HCT116 (cell line): ENCODE data around the gene WNT11. TPM values are rescaled to one million over a fixed set of nuclear protein-coding genes. Genes with fewer than 3 reads are reported as not detected.

Experiments
- ATAC-seq: fragments of 200-7000 bp; cut with Tn5 transposase; 2 replicates; pipeline ENCODE4 v1.9.1; 2020; ENCODE audit warnings: mild to moderate bottlenecking, moderate library complexity
- Bru-seq: library from RNA; stranded (reverse); fragments of 400-500 nt; gene quantifications from one replicate; lab custom pipeline; 2021; lab: Mats Ljungman, UMichigan
- BruChase-seq, 2 experiments: library from RNA; stranded (reverse); fragments of 400-500 nt; gene quantifications; one replicate each; lab custom pipeline; 2021; lab: Mats Ljungman, UMichigan
- BruUV-seq: library from RNA; stranded (reverse); fragments of 400-500 nt; replicated peaks from 2 replicates; lab custom pipeline; 2021; lab: Mats Ljungman, UMichigan
- CTCF ChIA-PET: fragments of 300-600 bp; sonication (Branson Sonifier 250); formaldehyde crosslinking; loops from one replicate; lab custom pipeline; 2021; ENCODE audit warnings: antibody characterized with exemption; lab: Charles Lee
- POLR2A ChIA-PET: fragments of 300-600, 350-600 bp; sonication (Branson Sonifier 250); formaldehyde crosslinking; loops from one replicate; lab custom pipeline; 2021; ENCODE audit warnings: antibody characterized with exemption; lab: Charles Lee
- RAD21 ChIA-PET, 2 experiments: fragments of 300-600 bp; sonication (Branson Sonifier 250); formaldehyde crosslinking; loops; one replicate each; lab custom pipeline; 2023; ENCODE audit warnings: low total read pairs in 2 of 2; ENCODE audit not compliant: uncharacterized antibody in 2 of 2, unreplicated experiment in 2 of 2, low non-redundant PET in 1 of 2; lab: Charles Lee
- DNase-seq: peaks from one replicate; pipeline ENCODE4 v3.0.0-alpha.2; 2010; ENCODE audit warnings: low read depth, low spot score
- H2AFZ ChIP-seq: fragments of 200-600 bp; shearing (Covaris generic), sonication (generic); 2 replicates; pipeline ENCODE4 v1.6.1; 2017; ENCODE audit warnings: low read depth, mixed run types, mixed read lengths, antibody characterized with exemption, low read length; ENCODE audit not compliant: poor library complexity, severe bottlenecking
- H3K27ac ChIP-seq: 2 replicates; pipeline ENCODE4 v1.5.1; 2012; ENCODE audit warnings: low read depth, low read length
- H3K27me3 ChIP-seq: fragments of 200-600 bp; sonication (generic); 2 replicates; pipeline ENCODE4 v1.6.1; 2016; ENCODE audit warnings: mixed run types, low read length, mixed read lengths; ENCODE audit not compliant: insufficient read depth
- H3K36me3 ChIP-seq, 2 experiments: fragments of 200-500 bp in 1 of 2; fragments of 200-600 bp in 1 of 2; sonication (Bioruptor generic) in 1 of 2; sonication (generic) in 1 of 2; 2 replicates each; pipeline versions ENCODE4 v1.5.1 to v1.6.1; 2014 to 2016; ENCODE audit warnings: low read length in 2 of 2, inconsistent platforms in 1 of 2, mixed read lengths in 1 of 2, mixed run types in 1 of 2; ENCODE audit not compliant: insufficient read depth in 2 of 2, control insufficient read depth in 1 of 2
- H3K4me1 ChIP-seq, 2 experiments: fragments of 200-600 bp in 1 of 2; sonication (generic) in 1 of 2; 2 replicates each; pipeline versions ENCODE4 v1.5.1 to v1.6.1; 2012 to 2017; ENCODE audit warnings: low read length in 2 of 2, inconsistent platforms in 1 of 2, mild to moderate bottlenecking in 1 of 2, mixed read lengths in 1 of 2, mixed run types in 1 of 2, moderate library complexity in 1 of 2; ENCODE audit not compliant: insufficient read depth in 2 of 2, control insufficient read depth in 1 of 2
- H3K4me2 ChIP-seq: fragments of 200-600 bp; sonication (generic); 2 replicates; pipeline ENCODE4 v1.6.1; 2017; ENCODE audit warnings: mixed run types, low read length, mixed read lengths
- H3K4me3 ChIP-seq, 2 experiments: fragments of 200-600 bp in 1 of 2; sonication (generic) in 1 of 2; replicated peaks in 1 of 2; 2 replicates each; pipeline ENCODE4 v1.5.1; 2011 to 2016; ENCODE audit warnings: low read length in 2 of 2, control low read depth in 1 of 2, low read depth in 1 of 2, mild to moderate bottlenecking in 1 of 2, mixed read lengths in 1 of 2, mixed run types in 1 of 2
- H3K79me2 ChIP-seq: fragments of 200-600 bp; sonication (generic); 2 replicates; pipeline ENCODE4 v1.6.1; 2017; ENCODE audit warnings: mild to moderate bottlenecking, mixed run types, low read length, moderate library complexity, mixed read lengths; ENCODE audit not compliant: insufficient read depth
- H3K9ac ChIP-seq: fragments of 200-600 bp; sonication (generic); 2 replicates; pipeline ENCODE4 v1.6.1; 2016; ENCODE audit warnings: low read length, mixed read lengths
- H3K9me2 ChIP-seq: fragments of 200-600 bp; sonication (generic), shearing (Covaris generic); 2 replicates; pipeline ENCODE4 v1.6.1; 2017; ENCODE audit warnings: mixed run types, mild to moderate bottlenecking, moderate library complexity; ENCODE audit not compliant: insufficient read depth
- H3K9me3 ChIP-seq, 2 experiments: fragments of 200-500 bp in 1 of 2; fragments of 200-600 bp in 1 of 2; sonication (Bioruptor generic) in 1 of 2; sonication (generic) in 1 of 2; 2 replicates each; pipeline ENCODE4 v1.6.1; 2014 to 2017; ENCODE audit warnings: low read length in 2 of 2, mixed read lengths in 2 of 2, inconsistent platforms in 1 of 2, low read depth in 1 of 2, mild to moderate bottlenecking in 1 of 2, mixed run types in 1 of 2, moderate library complexity in 1 of 2; ENCODE audit not compliant: control insufficient read depth in 1 of 2, insufficient read depth in 1 of 2
- H4K20me1 ChIP-seq: fragments of 200-600 bp; sonication (generic), shearing (Covaris generic); 2 replicates; pipeline ENCODE4 v1.6.1; 2017; ENCODE audit warnings: mixed run types, mild to moderate bottlenecking, moderate library complexity; ENCODE audit not compliant: insufficient read depth
- CBX3 ChIP-seq: IDR thresholded peaks from 2 replicates; pipeline ENCODE4 v1.6.1; 2012; ENCODE audit warnings: low read depth
- CEBPB ChIP-seq: IDR thresholded peaks from 2 replicates; pipeline ENCODE4 v1.6.1; 2012; ENCODE audit warnings: low read depth
- EGR1 ChIP-seq: IDR thresholded peaks from 2 replicates; pipeline ENCODE4 v1.6.1; 2012; ENCODE audit warnings: low read depth
- EZH2phosphoT487 ChIP-seq: fragments of 200-600 bp; IDR thresholded peaks from 2 replicates; pipeline ENCODE4 v1.6.1; 2018; ENCODE audit warnings: antibody characterized with exemption, borderline replicate concordance
- JUND ChIP-seq: IDR thresholded peaks from 2 replicates; pipeline ENCODE4 v1.6.1; 2012
- POLR2A ChIP-seq: IDR thresholded peaks from 2 replicates; pipeline ENCODE4 v1.7.0; 2011; ENCODE audit warnings: borderline replicate concordance; ENCODE audit not compliant: insufficient read depth, insufficient read length; ENCODE audit errors: extremely low read depth
- SRF ChIP-seq: IDR thresholded peaks from 2 replicates; pipeline ENCODE4 v1.6.1; 2012; ENCODE audit warnings: low read depth
- ZFX ChIP-seq: fragments of 450-650 bp; IDR thresholded peaks from 2 replicates; pipeline ENCODE4 v1.6.1; 2017
- intact Hi-C: fragments of 100-400 bp; cut with micrococcal nuclease; formaldehyde crosslinking; loops from 2 replicates; pipeline ENCODE4 v1.10.0; 2022
- long read RNA-seq: library from polyadenylated mRNA; unstranded; transcript quantifications from one replicate; pipeline ENCODE4 v2.0.0, GENCODE V29; 2021; ENCODE audit not compliant: unreplicated experiment
- polyA plus RNA-seq: library from polyadenylated mRNA; unstranded; fragments of >200 nt; gene quantifications from 2 replicates; pipeline ENCODE4 v1.2.1, GENCODE V29; 2012; ENCODE audit warnings: missing spikeins
- total RNA-seq: library from RNA; stranded (reverse); gene quantifications from one replicate; pipeline ENCODE4 v1.2.1, GENCODE V29; 2021; ENCODE audit not compliant: unreplicated experiment
- TF ChIP-seq, protein P1 (sequence below): IDR thresholded peaks from 2 replicates; pipeline ENCODE4 v1.6.1; 2012

Gene WNT11
- total RNA-seq, result 1.9 TPM
- 0.61 and 1.3 TPM in 2 replicates for polyA plus RNA-seq
- percentile 22 among the genes with signal in this experiment for Bru-seq, nascent RNA
- BruChase-seq, experiment 1, labeled RNA remaining after a 6-hour chase, result percentile 13 among the genes with signal in this experiment
- BruChase-seq, experiment 2, labeled RNA remaining after a 2-hour chase, result percentile 23 among the genes with signal in this experiment
- long read RNA-seq, partial matches to known transcripts, result 0 of 1 reads
- long read RNA-seq, other reads (novel, unspliced or antisense), result 1 of 1 reads

DNA sequence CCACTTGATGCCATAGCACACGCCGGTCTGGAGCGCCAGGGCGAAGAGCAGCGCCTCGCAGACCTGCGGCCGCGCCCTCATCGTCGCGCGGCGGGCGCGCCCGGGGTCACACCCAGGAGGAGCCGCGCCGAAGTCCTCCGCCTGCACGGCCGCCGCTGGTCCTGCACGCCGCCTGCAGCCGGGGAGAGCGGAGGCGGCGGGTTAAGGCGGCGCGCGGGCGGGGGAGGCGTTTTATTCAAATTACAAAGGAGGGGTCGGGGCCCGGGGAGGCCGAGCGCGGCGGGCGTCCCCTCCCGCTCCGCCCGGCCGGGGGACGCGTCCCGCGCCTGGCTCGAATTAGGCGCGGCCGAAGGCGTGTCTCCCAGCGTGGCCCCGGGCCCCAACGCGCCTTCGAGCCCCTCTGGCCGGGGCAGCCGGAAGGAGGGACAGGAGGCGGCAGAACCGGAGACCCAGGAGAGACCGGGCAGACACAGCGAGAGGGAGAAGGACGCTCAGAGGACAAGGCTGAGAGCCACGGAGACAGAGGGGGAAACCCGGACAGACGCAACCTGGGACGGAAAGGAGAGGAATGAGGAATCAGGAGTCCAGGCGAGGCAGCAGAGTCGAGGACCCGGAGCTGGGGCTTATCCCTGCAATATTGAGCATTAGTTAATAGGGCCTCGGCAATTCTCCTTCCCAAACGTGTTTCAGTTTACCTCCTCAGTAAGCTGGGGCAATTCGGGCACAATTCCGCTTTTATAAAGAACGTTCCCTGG, at the start of gene WNT11:
WNT11 (minus strand) TSS at position 176 of the 755 bp plus-strand sequence; CDS start at position 81, 95 bp downstream.
- Histone ChIP-seq H3K36me3 (no peaks in the 10 kb centered on the region), H3K4me2 (peak within 1 kb of the TSS; percentile 74), H3K79me2 (no peaks in the 10 kb centered on the region), H2AFZ (peak within 1 kb of the TSS; percentile 89), H3K9me2 (no peaks in the 10 kb centered on the region), H3K4me1 (peaks cover 8 to 42% of the 10 kb centered on the region in 2 experiments), H3K9ac (no peak within 1 kb of the TSS), H3K27me3 (peaks cover 13% of the 10 kb centered on the region; the same call in 1 of the 2 replicates), H3K9me3 (no peaks in the 10 kb centered on the region), H4K20me1 (no peaks in the 10 kb centered on the region), H3K4me3 (peak within 1 kb of the TSS; percentile 32 to 55), H3K27ac (no peak within 1 kb of the TSS)
- DNase-seq, result no peak
- peak; percentile 45; the same call in 1 of the 2 replicates for TF ChIP-seq EGR1
- TF ChIP-seq, protein P1, sequence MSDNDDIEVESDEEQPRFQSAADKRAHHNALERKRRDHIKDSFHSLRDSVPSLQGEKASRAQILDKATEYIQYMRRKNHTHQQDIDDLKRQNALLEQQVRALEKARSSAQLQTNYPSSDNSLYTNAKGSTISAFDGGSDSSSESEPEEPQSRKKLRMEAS, result peak; percentile 22
- TF ChIP-seq CEBPB, result no peak
- no peak for TF ChIP-seq POLR2A
- no peak for TF ChIP-seq CBX3
- TF ChIP-seq EZH2phosphoT487, result 0 out of 2 replicates have a peak, but pooled peaks have one; percentile 54
- TF ChIP-seq SRF, result no peak
- no peak for TF ChIP-seq ZFX
- TF ChIP-seq JUND, result no peak
- BruUV-seq, result no TSS peak
- RAD21 ChIA-PET, result interaction anchor here (2.1 to 2.4 kb wide), 2 partner anchors 112 kb away, joined by 12 to 14 read pairs; no protein-coding TSS in a partner anchor
- peak; percentile 47 for ATAC-seq
- POLR2A ChIA-PET, result no interaction called here
- CTCF ChIA-PET, result interaction anchor here (0.9 to 4.6 kb wide), 14 partner anchors 9 to 476 kb away, joined by 3 to 62 read pairs (median 4); no protein-coding TSS in a partner anchor
- intact Hi-C loops, result loop anchor here (1.0 to 2.0 kb wide), 5 partner anchors 29 to 474 kb away; no protein-coding TSS in a partner anchor
